ENCODE measurements around the gene GRHL1.

DNA sequence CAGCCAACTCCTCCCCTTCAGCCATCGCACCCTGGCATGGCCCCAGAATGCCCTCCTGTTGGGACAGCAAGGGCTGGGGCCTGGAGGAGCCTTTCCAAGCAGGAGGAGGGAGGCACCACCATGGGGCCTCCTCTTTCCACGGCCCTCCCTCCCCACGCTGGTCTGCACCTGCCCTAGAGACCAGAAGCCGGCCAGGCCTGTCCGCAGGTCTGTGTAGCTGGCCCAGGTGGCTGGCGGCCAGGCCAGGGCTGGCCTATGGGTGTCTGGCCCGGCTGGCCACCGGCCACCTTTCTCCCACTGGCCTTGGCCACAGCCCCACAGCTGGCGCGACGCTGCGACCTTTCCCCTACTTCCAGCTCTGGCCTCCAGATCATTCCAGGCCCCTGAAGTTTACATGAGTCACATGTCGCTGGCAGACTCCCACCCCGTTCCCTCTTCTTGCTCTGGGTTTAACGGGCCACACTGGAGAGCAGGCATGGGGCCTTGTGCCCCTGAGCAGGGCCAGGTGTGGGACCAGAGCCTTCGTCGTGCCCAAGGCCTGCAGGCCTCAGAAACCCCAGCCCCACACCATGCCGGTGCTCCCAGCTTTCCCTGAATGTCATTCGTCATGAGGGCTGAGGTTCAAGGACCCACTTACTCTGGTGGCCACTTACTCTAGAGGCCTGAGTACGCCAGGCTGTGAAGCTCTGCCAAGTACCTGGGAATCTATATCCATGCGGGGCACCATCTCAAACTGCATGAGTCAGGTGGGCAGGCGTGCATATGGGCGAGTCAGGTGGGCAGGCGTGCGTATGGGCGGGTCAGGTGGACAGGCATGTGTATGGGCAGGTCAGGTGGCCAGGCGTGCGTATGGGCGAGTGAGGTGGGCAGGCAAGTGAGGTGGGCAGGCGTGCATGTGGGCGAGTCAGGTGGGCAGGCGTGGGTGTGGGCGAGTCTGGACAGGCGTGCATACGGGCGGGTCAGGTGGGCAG is 58.6 kb downstream of the GRHL1 start:
- no peak for TF ChIP-seq EZH2phosphoT487 (IDR thresholded peaks at IDR 0.05; ENCODE audit: insufficient read depth, low read depth)
- TF ChIP-seq EZH2 (IDR thresholded peaks at IDR 0.05; ENCODE audit: insufficient read depth, poor library complexity, severe bottlenecking), result no peak

Data from GM23248 (cell line).